Loucy (cell line): ENCODE data around the gene ARRDC3.

Experiments
- H2AFZ ChIP-seq: fragments of 200-600 bp; sonication (generic); 2 replicates; pipeline ENCODE4 v1.6.0; 2016; ENCODE audit warnings: antibody characterized with exemption, mild to moderate bottlenecking, low read length, moderate library complexity
- H3F3A ChIP-seq: fragments of 200-600 bp; 2 replicates; pipeline ENCODE4 v1.6.0; 2016; ENCODE audit warnings: antibody characterized with exemption, low read depth, mild to moderate bottlenecking
- H3K27me3 ChIP-seq: fragments of 200-600 bp; sonication (generic); 2 replicates; pipeline ENCODE4 v1.6.1; 2014; ENCODE audit warnings: low read length, mild to moderate bottlenecking; ENCODE audit not compliant: insufficient read depth, poor library complexity, severe bottlenecking
- H3K36me3 ChIP-seq: fragments of 200-600 bp; sonication (generic); 2 replicates; pipeline ENCODE4 v1.6.1; 2016; ENCODE audit warnings: low read length; ENCODE audit not compliant: insufficient read depth
- H3K4me1 ChIP-seq: fragments of 200-600 bp; sonication (generic); 2 replicates; pipeline ENCODE4 v1.5.1; 2014; ENCODE audit warnings: low read length, mild to moderate bottlenecking; ENCODE audit not compliant: insufficient read depth, poor library complexity, severe bottlenecking
- H3K4me2 ChIP-seq: fragments of 200-600 bp; sonication (generic); 2 replicates; pipeline ENCODE4 v1.6.0; 2014; ENCODE audit warnings: antibody characterized with exemption, low read length, low read depth, mild to moderate bottlenecking; ENCODE audit not compliant: poor library complexity, severe bottlenecking
- H3K4me3 ChIP-seq: fragments of 200-600 bp; sonication (generic); 2 replicates; pipeline ENCODE4 v1.5.1; 2014; ENCODE audit warnings: low read length, mild to moderate bottlenecking, mixed read lengths; ENCODE audit not compliant: poor library complexity, severe bottlenecking
- H3K79me2 ChIP-seq: fragments of 200-600 bp; sonication (generic); 2 replicates; pipeline ENCODE4 v1.6.1; 2014; ENCODE audit warnings: low read length; ENCODE audit not compliant: insufficient read depth
- H3K9ac ChIP-seq: fragments of 200-600 bp; sonication (generic); 2 replicates; pipeline ENCODE4 v1.6.0; 2014; ENCODE audit warnings: mild to moderate bottlenecking, low read depth, low read length, moderate library complexity; ENCODE audit not compliant: poor library complexity, severe bottlenecking
- H3K9me2 ChIP-seq: fragments of 200-600 bp; sonication (generic); replicated peaks from 2 replicates; pipeline ENCODE4 v1.6.1; 2016; ENCODE audit warnings: low read depth, low read length, mixed read lengths
- H3K9me3 ChIP-seq: fragments of 200-600 bp; sonication (generic); 2 replicates; pipeline ENCODE4 v1.6.1; 2014; ENCODE audit warnings: mild to moderate bottlenecking, antibody characterized with exemption, low read length, low read depth; ENCODE audit not compliant: insufficient read depth
- H4K20me1 ChIP-seq: fragments of 200-600 bp; sonication (generic); 2 replicates; pipeline ENCODE4 v1.6.0; 2014; ENCODE audit warnings: antibody characterized with exemption, low read length, mild to moderate bottlenecking; ENCODE audit not compliant: insufficient read depth, poor library complexity, severe bottlenecking
- CTCF ChIP-seq: fragments of 200-600 bp; sonication (generic); conservative IDR thresholded peaks from 2 replicates; pipeline ENCODE4 v1.5.1; 2014; ENCODE audit warnings: mild to moderate bottlenecking, antibody characterized with exemption, low read length
- EZH2phosphoT487 ChIP-seq: fragments of 200-600 bp; IDR thresholded peaks from 2 replicates; pipeline ENCODE4 v1.6.1; 2018; ENCODE audit warnings: antibody characterized with exemption, mild to moderate bottlenecking, moderate library complexity, borderline replicate concordance

ARRDC3 gene

GRCh38 chr5:91382530-91383026 is 539 bp downstream of the ARRDC3 start:
- H3K79me2 ChIP-seq: peaks cover 40% of the 10 kb centered on the region

GRCh38 chr5:91381774-91382359 is 1.2 kb downstream of the ARRDC3 start:
- Histone ChIP-seq H3K27me3 (no peaks in the 10 kb centered on the region), H3K79me2 (peaks cover 47% of the 10 kb centered on the region), H3K9me3 (no peaks in the 10 kb centered on the region), H3K4me2 (peak overlapping the region; percentile 75), H3K9me2 (no peaks in the 10 kb centered on the region), H3K36me3 (peaks cover 3% of the 10 kb centered on the region), H4K20me1 (no peaks in the 10 kb centered on the region), H3K4me3 (peak overlapping the region; percentile 96), H2AFZ (peak overlapping the region; percentile 54; the same call in 1 of the 2 replicates), H3K9ac (peak overlapping the region; percentile 100), H3K4me1 (peaks cover 18% of the 10 kb centered on the region), H3F3A (no peaks in the 10 kb centered on the region)
- TF ChIP-seq CTCF (no peak), EZH2phosphoT487 (no peak)

More at GRCh38 chr5:91382530-91383026, 539 bp downstream of the ARRDC3 start:
- Histone ChIP-seq H4K20me1 (no peaks in the 10 kb centered on the region), H3K4me2 (peak overlapping the region; percentile 75), H3K4me1 (peaks cover 18% of the 10 kb centered on the region), H3K36me3 (peaks cover 3% of the 10 kb centered on the region; the same call in 1 of the 2 replicates), H3F3A (no peaks in the 10 kb centered on the region), H3K9ac (peak overlapping the region; percentile 100), H2AFZ (no peak overlapping the region), H3K27me3 (no peaks in the 10 kb centered on the region), H3K4me3 (peak overlapping the region; percentile 96), H3K9me3 (no peaks in the 10 kb centered on the region), H3K9me2 (no peaks in the 10 kb centered on the region)
- no peak for TF ChIP-seq CTCF
- no peak for TF ChIP-seq EZH2phosphoT487

GRCh38 chr5:91381239-91381773 is 1.8 kb downstream of the ARRDC3 start:
- Histone ChIP-seq H3K4me2 (peak overlapping the region; percentile 75), H3K4me1 (peaks cover 18% of the 10 kb centered on the region), H3K27me3 (no peaks in the 10 kb centered on the region), H3K9me2 (no peaks in the 10 kb centered on the region), H3K9me3 (no peaks in the 10 kb centered on the region), H3K79me2 (peaks cover 52% of the 10 kb centered on the region), H2AFZ (no peak overlapping the region), H4K20me1 (no peaks in the 10 kb centered on the region), H3K9ac (peak overlapping the region; percentile 100), H3F3A (no peaks in the 10 kb centered on the region), H3K36me3 (peaks cover 3% of the 10 kb centered on the region), H3K4me3 (peak overlapping the region; percentile 96)
- TF ChIP-seq EZH2phosphoT487 (no peak), CTCF (no peak)
